Endothelial cell of hepatic sinusoid (primary cell): ENCODE data around the gene PET100.

ENCODE experiments used
- in situ Hi-C: cut with HindIII; loops from 2 replicates; pipeline ENCODE4 v1.10.0; 2017; ENCODE audit warnings: low sequenced_read_pairs

The PET100 gene

GRCh38 chr19:7611541-7612279 is 17.9 kb upstream of the PET100 start:
- in situ Hi-C loops: no loop called here

GRCh38 chr19:7612282-7613274 is 17.0 kb upstream of the PET100 start:
- in situ Hi-C loops: no loop called here

GRCh38 chr19:7614859-7615741 is 14.5 kb upstream of the PET100 start:
- in situ Hi-C loops: no loop called here

GRCh38 chr19:7617172-7617571 is 12.4 kb upstream of the PET100 start:
- in situ Hi-C loops: no loop called here

GRCh38 chr19:7617735-7618134 is 11.9 kb upstream of the PET100 start:
- in situ Hi-C loops: no loop called here

- in situ Hi-C loops: no loop called here
Observed at GRCh38 chr19:7618348-7618747, 11.2 kb upstream of the PET100 start.

GRCh38 chr19:7618771-7619510 is 10.7 kb upstream of the PET100 start:
- in situ Hi-C loops: no loop called here

- in situ Hi-C loops: no loop called here
Observed at GRCh38 chr19:7619671-7620441, 9.7 kb upstream of the PET100 start.

GRCh38 chr19:7620442-7621412 is 8.9 kb upstream of the PET100 start:
- in situ Hi-C loops: no loop called here

GRCh38 chr19:7622933-7623685 is 6.5 kb upstream of the PET100 start:
- in situ Hi-C loops: no loop called here

GRCh38 chr19:7623725-7624603 is 5.6 kb upstream of the PET100 start:
- in situ Hi-C loops: no loop called here

- in situ Hi-C loops: no loop called here
Observed at GRCh38 chr19:7624810-7625209, 4.8 kb upstream of the PET100 start.

GRCh38 chr19:7625763-7626372 is 3.7 kb upstream of the PET100 start:
- in situ Hi-C loops: no loop called here

GRCh38 chr19:7627166-7627565 is 2.4 kb upstream of the PET100 start:
- in situ Hi-C loops: no loop called here

GRCh38 chr19:7628589-7629311 is 843 bp upstream of the PET100 start:
- in situ Hi-C loops: no loop called here
